ENCODE data around the gene RNF130. TPM values are rescaled to one million over a fixed set of nuclear protein-coding genes. Genes with fewer than 3 reads are reported as not detected.

RNF130 gene
- total RNA-seq, 1 experiment from 2014 or later: 31.8 TPM

DNA sequence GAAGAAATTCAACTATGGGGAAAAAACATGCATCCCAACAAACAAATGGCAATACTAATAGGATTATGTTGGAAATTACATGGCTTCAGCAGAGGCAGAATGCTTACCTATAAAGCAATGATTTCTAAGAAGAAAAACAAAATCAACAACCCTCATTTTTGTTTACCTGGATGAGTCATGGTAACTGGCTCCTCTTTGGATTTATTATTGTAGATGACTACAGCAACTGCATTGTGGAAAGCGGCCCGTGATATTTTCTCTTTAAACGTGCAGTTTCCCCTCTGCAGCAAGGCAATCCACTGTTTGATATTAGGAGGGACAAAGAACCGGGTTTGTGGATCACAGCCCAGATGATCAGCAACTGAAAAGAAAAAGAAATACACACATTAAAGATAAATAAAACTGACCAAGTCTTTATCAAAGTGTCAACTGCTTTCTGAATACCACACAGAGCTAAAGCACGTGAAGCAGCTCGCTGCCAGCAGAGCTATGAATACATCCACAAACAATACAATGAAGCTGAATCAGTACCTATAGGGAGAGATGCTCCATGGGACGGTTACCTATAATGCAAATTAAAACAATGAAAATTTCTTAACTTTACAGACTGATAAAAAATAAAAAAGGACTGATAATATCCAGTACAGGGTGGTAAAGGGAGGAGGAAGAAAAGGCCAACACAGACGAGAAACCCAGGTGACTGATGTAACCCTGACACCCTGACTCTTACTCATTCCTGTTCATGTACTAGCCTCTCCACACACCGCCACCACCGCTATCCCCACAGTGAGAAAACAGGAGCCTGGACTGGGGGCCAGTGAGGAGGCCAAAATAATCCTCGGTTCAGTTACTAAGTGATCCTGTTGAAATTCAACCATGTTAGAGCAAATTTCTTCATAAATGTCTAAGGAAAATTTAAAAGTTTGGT, 31.0 kb downstream of the RNF130 start:
- TF ChIP-seq, protein P1, sequence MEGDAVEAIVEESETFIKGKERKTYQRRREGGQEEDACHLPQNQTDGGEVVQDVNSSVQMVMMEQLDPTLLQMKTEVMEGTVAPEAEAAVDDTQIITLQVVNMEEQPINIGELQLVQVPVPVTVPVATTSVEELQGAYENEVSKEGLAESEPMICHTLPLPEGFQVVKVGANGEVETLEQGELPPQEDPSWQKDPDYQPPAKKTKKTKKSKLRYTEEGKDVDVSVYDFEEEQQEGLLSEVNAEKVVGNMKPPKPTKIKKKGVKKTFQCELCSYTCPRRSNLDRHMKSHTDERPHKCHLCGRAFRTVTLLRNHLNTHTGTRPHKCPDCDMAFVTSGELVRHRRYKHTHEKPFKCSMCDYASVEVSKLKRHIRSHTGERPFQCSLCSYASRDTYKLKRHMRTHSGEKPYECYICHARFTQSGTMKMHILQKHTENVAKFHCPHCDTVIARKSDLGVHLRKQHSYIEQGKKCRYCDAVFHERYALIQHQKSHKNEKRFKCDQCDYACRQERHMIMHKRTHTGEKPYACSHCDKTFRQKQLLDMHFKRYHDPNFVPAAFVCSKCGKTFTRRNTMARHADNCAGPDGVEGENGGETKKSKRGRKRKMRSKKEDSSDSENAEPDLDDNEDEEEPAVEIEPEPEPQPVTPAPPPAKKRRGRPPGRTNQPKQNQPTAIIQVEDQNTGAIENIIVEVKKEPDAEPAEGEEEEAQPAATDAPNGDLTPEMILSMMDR (IDR thresholded peaks at IDR 0.05; ENCODE audit: unreplicated experiment): no peak
- no TSS peak for BruUV-seq (replicated peaks)
- H3K4me1 Mint-ChIP-seq (ENCODE audit: insufficient read depth, unreplicated experiment): peaks cover 8% of the 10 kb centered on the region
- peak; percentile 25 for DNase-seq (ENCODE audit: unreplicated experiment)
- peaks cover 15% of the 10 kb centered on the region for H3K9me3 Mint-ChIP-seq (ENCODE audit: unreplicated experiment)
- ChIA-PET POLR2A (no interaction called here), CTCF (no interaction called here)
- no peak overlapping the region for H3K4me3 Mint-ChIP-seq (ENCODE audit: unreplicated experiment)
- H3K27me3 Mint-ChIP-seq (ENCODE audit: insufficient read depth, unreplicated experiment): no peaks in the 10 kb centered on the region
- intact Hi-C loops (cut with micrococcal nuclease): no loop called here
- H3K27ac Mint-ChIP-seq (ENCODE audit: low read depth, unreplicated experiment): no peak overlapping the region
- H3K36me3 Mint-ChIP-seq (ENCODE audit: insufficient read depth, unreplicated experiment): peaks cover 19% of the 10 kb centered on the region

DNA sequence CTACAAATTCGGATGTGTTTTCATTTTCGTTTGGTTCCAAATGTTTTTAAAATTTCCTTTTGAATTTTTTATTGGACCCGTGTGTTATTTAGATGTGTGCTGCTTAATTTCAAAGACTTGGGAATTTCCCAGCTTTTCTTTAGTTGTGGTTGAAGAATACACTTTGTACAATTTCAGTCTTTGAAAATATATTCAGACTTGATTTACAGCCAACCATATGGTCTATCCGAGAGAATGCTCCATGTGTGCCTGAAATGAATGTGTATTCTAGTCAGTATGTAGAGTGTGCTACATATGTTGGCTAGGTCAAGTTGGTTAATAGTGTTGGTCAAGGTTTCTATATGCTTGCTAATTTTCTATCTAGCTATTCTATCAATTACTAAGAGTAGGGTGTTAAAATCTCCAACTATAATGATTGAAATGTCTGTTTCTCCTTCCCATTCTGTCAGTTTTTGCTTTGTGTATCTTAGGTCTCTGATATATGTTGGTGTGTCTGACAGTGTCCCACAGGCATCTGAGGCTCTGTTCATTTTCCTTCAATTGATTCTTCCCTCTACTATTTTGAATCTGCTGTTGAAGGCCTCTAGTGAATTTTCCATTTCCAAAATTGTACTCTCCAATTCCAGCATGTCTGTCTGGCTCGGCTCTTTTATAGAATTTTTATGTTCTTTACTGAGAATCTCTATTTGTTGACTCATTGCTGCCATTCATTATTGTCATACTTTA, 36.2 kb downstream of the RNF130 start:
- H3K27me3 Mint-ChIP-seq (ENCODE audit: insufficient read depth, unreplicated experiment): no peaks in the 10 kb centered on the region
- intact Hi-C loops (cut with micrococcal nuclease): no loop called here
- CTCF ChIA-PET: no interaction called here

DNA sequence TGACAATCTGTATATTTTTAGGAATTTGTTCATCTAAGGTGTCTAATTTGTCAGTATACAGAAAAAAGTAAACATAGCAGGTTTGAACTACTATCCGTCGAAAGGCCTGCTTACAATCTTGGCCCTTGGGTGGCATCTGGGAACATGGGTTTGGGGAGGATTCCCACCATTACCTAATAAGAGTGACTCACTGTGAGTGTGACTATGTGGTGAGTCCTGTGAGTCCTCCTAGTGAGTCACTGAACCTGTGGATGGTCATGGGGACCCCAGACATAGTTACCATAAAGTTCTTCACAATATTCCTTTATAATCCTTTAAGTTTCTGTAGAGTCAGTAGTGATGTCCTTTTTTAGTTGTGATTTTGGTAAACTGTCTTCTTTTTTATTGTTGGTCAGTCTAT, 37.0 kb downstream of the RNF130 start:
- Mint-ChIP-seq H3K27ac (ENCODE audit: low read depth, unreplicated experiment) (no peak overlapping the region), H3K4me1 (ENCODE audit: insufficient read depth, unreplicated experiment) (peaks cover 7% of the 10 kb centered on the region), H3K4me3 (ENCODE audit: unreplicated experiment) (no peak overlapping the region), H3K27me3 (ENCODE audit: insufficient read depth, unreplicated experiment) (no peaks in the 10 kb centered on the region), H3K36me3 (ENCODE audit: insufficient read depth, unreplicated experiment) (peaks cover 19% of the 10 kb centered on the region), H3K9me3 (ENCODE audit: unreplicated experiment) (peaks cover 20% of the 10 kb centered on the region)
- BruUV-seq (replicated peaks): no TSS peak
- intact Hi-C loops (cut with micrococcal nuclease): no loop called here
- ChIA-PET CTCF (no interaction called here), POLR2A (interaction anchor here (0.8 to 1.2 kb wide), 3 partner anchors 13 to 51 kb away, joined by 3 to 5 read pairs (median 3); no protein-coding TSS in a partner anchor)
- TF ChIP-seq, protein P1 (IDR thresholded peaks at IDR 0.05; ENCODE audit: unreplicated experiment): no peak
- DNase-seq (ENCODE audit: unreplicated experiment): peak; percentile 85

More for the DNA sequence above, 36.2 kb downstream of the RNF130 start:
- Mint-ChIP-seq H3K36me3 (ENCODE audit: insufficient read depth, unreplicated experiment) (peaks cover 25% of the 10 kb centered on the region), H3K4me3 (ENCODE audit: unreplicated experiment) (no peak overlapping the region), H3K27ac (ENCODE audit: low read depth, unreplicated experiment) (peak overlapping the region; percentile 31), H3K9me3 (ENCODE audit: unreplicated experiment) (peaks cover 20% of the 10 kb centered on the region), H3K4me1 (ENCODE audit: insufficient read depth, unreplicated experiment) (peaks cover 9% of the 10 kb centered on the region)
- TF ChIP-seq, protein P1 (IDR thresholded peaks at IDR 0.05; ENCODE audit: unreplicated experiment): no peak
- BruUV-seq (replicated peaks): no TSS peak
- no peak for DNase-seq (ENCODE audit: unreplicated experiment)
- POLR2A ChIA-PET: interaction anchor here (1.1 to 1.2 kb wide), 2 partner anchors 28 to 50 kb away, joined by 3 read pairs; no protein-coding TSS in a partner anchor

All from MCF 10A (cell line).